Measurements from ENCODE around the gene WDFY4.

Gene WDFY4

GRCh38 chr10:48926764-48927540 is 242.3 kb downstream of the WDFY4 start:
- Histone ChIP-seq H3K36me3 (ENCODE audit: control insufficient read depth in 5 of 5, insufficient read depth in 5 of 5, low read length in 5 of 5) (no peaks in the 10 kb centered on the region), H3K9me3 (ENCODE audit: control insufficient read depth in 5 of 5, low read length in 5 of 5) (no peaks in the 10 kb centered on the region), H3K27ac (ENCODE audit: low read depth, low read length) (no peak overlapping the region)

GRCh38 chr10:48929413-48929990 is 244.8 kb downstream of the WDFY4 start:
- Histone ChIP-seq H3K4me1 (ENCODE audit: control insufficient read depth in 5 of 5, insufficient read depth in 5 of 5, low read length in 5 of 5) (no peaks in the 10 kb centered on the region), H3K27me3 (ENCODE audit: control insufficient read depth in 5 of 5, insufficient read depth in 4 of 5, low read length in 5 of 5) (no peaks in the 10 kb centered on the region), H3K9ac (ENCODE audit: low read length in 5 of 5) (no peak overlapping the region), H3K4me3 (ENCODE audit: low read depth in 1 of 5, low read length in 5 of 5) (no peak overlapping the region), H3K27ac (ENCODE audit: low read depth, low read length) (no peak overlapping the region), H3K36me3 (ENCODE audit: control insufficient read depth in 5 of 5, insufficient read depth in 5 of 5, low read length in 5 of 5) (no peaks in the 10 kb centered on the region), H3K9me3 (ENCODE audit: control insufficient read depth in 5 of 5, low read length in 5 of 5) (no peaks in the 10 kb centered on the region)

More at GRCh38 chr10:48926764-48927540, 242.3 kb downstream of the WDFY4 start:
- Histone ChIP-seq H3K4me1 (ENCODE audit: control insufficient read depth in 5 of 5, insufficient read depth in 5 of 5, low read length in 5 of 5) (no peaks in the 10 kb centered on the region), H3K27me3 (ENCODE audit: control insufficient read depth in 5 of 5, insufficient read depth in 4 of 5, low read length in 5 of 5) (no peaks in the 10 kb centered on the region), H3K4me3 (ENCODE audit: low read depth in 1 of 5, low read length in 5 of 5) (no peak overlapping the region), H3K9ac (ENCODE audit: low read length in 5 of 5) (no peak overlapping the region)

- Histone ChIP-seq H3K27me3 (ENCODE audit: control insufficient read depth in 5 of 5, insufficient read depth in 4 of 5, low read length in 5 of 5) (no peaks in the 10 kb centered on the region), H3K36me3 (ENCODE audit: control insufficient read depth in 5 of 5, insufficient read depth in 5 of 5, low read length in 5 of 5) (no peaks in the 10 kb centered on the region), H3K9ac (ENCODE audit: low read length in 5 of 5) (no peak overlapping the region), H3K27ac (ENCODE audit: low read depth, low read length) (no peak overlapping the region), H3K4me1 (ENCODE audit: control insufficient read depth in 5 of 5, insufficient read depth in 5 of 5, low read length in 5 of 5) (peaks cover 0 to 2% (median 0%) of the 10 kb centered on the region in 5 donors), H3K4me3 (ENCODE audit: low read depth in 1 of 5, low read length in 5 of 5) (no peak overlapping the region), H3K9me3 (ENCODE audit: control insufficient read depth in 5 of 5, low read length in 5 of 5) (no peaks in the 10 kb centered on the region)
Observed at GRCh38 chr10:48931188-48931587, 246.5 kb downstream of the WDFY4 start.

GRCh38 chr10:48932831-48933664 is 248.4 kb downstream of the WDFY4 start:
- no peaks in the 10 kb centered on the region for H3K9me3 ChIP-seq (ENCODE audit: control insufficient read depth in 5 of 5, low read length in 5 of 5)
- no peak overlapping the region for H3K4me3 ChIP-seq (ENCODE audit: low read depth in 1 of 5, low read length in 5 of 5)
- H3K9ac ChIP-seq (ENCODE audit: low read length in 5 of 5): no peak overlapping the region
- H3K27me3 ChIP-seq (ENCODE audit: control insufficient read depth in 5 of 5, insufficient read depth in 4 of 5, low read length in 5 of 5): no peaks in the 10 kb centered on the region
- no peaks in the 10 kb centered on the region for H3K36me3 ChIP-seq (ENCODE audit: control insufficient read depth in 5 of 5, insufficient read depth in 5 of 5, low read length in 5 of 5)
- peaks cover 0 to 2% (median 0%) of the 10 kb centered on the region in 5 donors for H3K4me1 ChIP-seq (ENCODE audit: control insufficient read depth in 5 of 5, insufficient read depth in 5 of 5, low read length in 5 of 5)
- H3K27ac ChIP-seq (ENCODE audit: low read depth, low read length): no peak overlapping the region

- Histone ChIP-seq H3K27me3 (ENCODE audit: control insufficient read depth in 5 of 5, insufficient read depth in 4 of 5, low read length in 5 of 5) (no peaks in the 10 kb centered on the region), H3K9ac (ENCODE audit: low read length in 5 of 5) (no peak overlapping the region), H3K27ac (ENCODE audit: low read depth, low read length) (no peak overlapping the region), H3K4me1 (ENCODE audit: control insufficient read depth in 5 of 5, insufficient read depth in 5 of 5, low read length in 5 of 5) (peaks cover 0 to 2% (median 0%) of the 10 kb centered on the region in 5 donors), H3K9me3 (ENCODE audit: control insufficient read depth in 5 of 5, low read length in 5 of 5) (no peaks in the 10 kb centered on the region), H3K36me3 (ENCODE audit: control insufficient read depth in 5 of 5, insufficient read depth in 5 of 5, low read length in 5 of 5) (no peaks in the 10 kb centered on the region), H3K4me3 (ENCODE audit: low read depth in 1 of 5, low read length in 5 of 5) (no peak overlapping the region)
Observed at GRCh38 chr10:48934672-48935501, 250.2 kb downstream of the WDFY4 start.

GRCh38 chr10:48935577-48935976 is 250.9 kb downstream of the WDFY4 start:
- Histone ChIP-seq H3K36me3 (ENCODE audit: control insufficient read depth in 5 of 5, insufficient read depth in 5 of 5, low read length in 5 of 5) (no peaks in the 10 kb centered on the region), H3K9ac (ENCODE audit: low read length in 5 of 5) (no peak overlapping the region), H3K27ac (ENCODE audit: low read depth, low read length) (no peak overlapping the region), H3K27me3 (ENCODE audit: control insufficient read depth in 5 of 5, insufficient read depth in 4 of 5, low read length in 5 of 5) (no peaks in the 10 kb centered on the region), H3K9me3 (ENCODE audit: control insufficient read depth in 5 of 5, low read length in 5 of 5) (no peaks in the 10 kb centered on the region), H3K4me1 (ENCODE audit: control insufficient read depth in 5 of 5, insufficient read depth in 5 of 5, low read length in 5 of 5) (peaks cover 0 to 2% (median 0%) of the 10 kb centered on the region in 5 donors), H3K4me3 (ENCODE audit: low read depth in 1 of 5, low read length in 5 of 5) (no peak overlapping the region)

GRCh38 chr10:48937796-48938195 is 253.1 kb downstream of the WDFY4 start:
- Histone ChIP-seq H3K36me3 (ENCODE audit: control insufficient read depth in 5 of 5, insufficient read depth in 5 of 5, low read length in 5 of 5) (no peaks in the 10 kb centered on the region), H3K27me3 (ENCODE audit: control insufficient read depth in 5 of 5, insufficient read depth in 4 of 5, low read length in 5 of 5) (no peaks in the 10 kb centered on the region), H3K4me3 (ENCODE audit: low read depth in 1 of 5, low read length in 5 of 5) (no peak overlapping the region), H3K27ac (ENCODE audit: low read depth, low read length) (no peak overlapping the region), H3K4me1 (ENCODE audit: control insufficient read depth in 5 of 5, insufficient read depth in 5 of 5, low read length in 5 of 5) (peaks cover 0 to 2% (median 0%) of the 10 kb centered on the region in 5 donors), H3K9ac (ENCODE audit: low read length in 5 of 5) (no peak overlapping the region), H3K9me3 (ENCODE audit: control insufficient read depth in 5 of 5, low read length in 5 of 5) (no peaks in the 10 kb centered on the region)

- H3K4me1 ChIP-seq (ENCODE audit: control insufficient read depth in 5 of 5, insufficient read depth in 5 of 5, low read length in 5 of 5): peaks cover 0 to 2% (median 0%) of the 10 kb centered on the region in 5 donors
- H3K27me3 ChIP-seq (ENCODE audit: control insufficient read depth in 5 of 5, insufficient read depth in 4 of 5, low read length in 5 of 5): no peaks in the 10 kb centered on the region
- no peak overlapping the region for H3K9ac ChIP-seq (ENCODE audit: low read length in 5 of 5)
- no peak overlapping the region for H3K4me3 ChIP-seq (ENCODE audit: low read depth in 1 of 5, low read length in 5 of 5)
- H3K27ac ChIP-seq (ENCODE audit: low read depth, low read length): no peak overlapping the region
- H3K9me3 ChIP-seq (ENCODE audit: control insufficient read depth in 5 of 5, low read length in 5 of 5): no peaks in the 10 kb centered on the region
- H3K36me3 ChIP-seq (ENCODE audit: control insufficient read depth in 5 of 5, insufficient read depth in 5 of 5, low read length in 5 of 5): no peaks in the 10 kb centered on the region
Observed at GRCh38 chr10:48938281-48938680, 253.6 kb downstream of the WDFY4 start.

- H3K4me3 ChIP-seq (ENCODE audit: low read depth in 1 of 5, low read length in 5 of 5): no peak overlapping the region
- H3K27ac ChIP-seq (ENCODE audit: low read depth, low read length): no peak overlapping the region
- H3K9ac ChIP-seq (ENCODE audit: low read length in 5 of 5): no peak overlapping the region
- no peaks in the 10 kb centered on the region for H3K27me3 ChIP-seq (ENCODE audit: control insufficient read depth in 5 of 5, insufficient read depth in 4 of 5, low read length in 5 of 5)
- H3K36me3 ChIP-seq (ENCODE audit: control insufficient read depth in 5 of 5, insufficient read depth in 5 of 5, low read length in 5 of 5): no peaks in the 10 kb centered on the region
- H3K4me1 ChIP-seq (ENCODE audit: control insufficient read depth in 5 of 5, insufficient read depth in 5 of 5, low read length in 5 of 5): peaks cover 0 to 2% (median 0%) of the 10 kb centered on the region in 5 donors
- no peaks in the 10 kb centered on the region for H3K9me3 ChIP-seq (ENCODE audit: control insufficient read depth in 5 of 5, low read length in 5 of 5)
Observed at GRCh38 chr10:48938990-48939536, 254.4 kb downstream of the WDFY4 start.
